ENCODE measurements around the gene PPIC. TPM values are rescaled to one million over a fixed set of nuclear protein-coding genes. Genes with fewer than 3 reads are reported as not detected.
A peak's percentile ranks its signal among the peaks of the same experiment; 100 is the strongest.

Gene PPIC
- total RNA-seq, 1 experiment from 2014 or later = 45.3 TPM

DNA sequence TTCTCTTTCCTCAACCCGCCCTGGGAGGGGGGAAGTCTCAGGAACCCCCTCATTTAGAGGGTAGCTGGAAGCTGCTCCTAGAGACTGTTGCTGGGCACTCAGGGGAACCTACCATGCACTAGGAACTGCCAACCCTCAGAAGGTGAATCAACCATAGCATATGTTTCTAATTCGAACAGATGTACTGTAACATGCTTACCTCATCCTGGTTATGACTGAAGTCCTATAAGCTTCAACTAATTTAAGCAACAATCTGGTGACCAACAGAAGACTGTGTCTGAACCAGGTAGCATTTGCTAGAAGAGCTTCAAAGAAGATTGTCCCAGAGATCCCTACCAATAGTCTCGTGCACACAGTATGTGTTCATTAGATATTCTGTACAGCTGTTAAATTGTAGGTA, 46.8 kb upstream of the PPIC start:
- TF ChIP-seq CTCF (IDR thresholded peaks at IDR 0.05; ENCODE audit: unreplicated experiment) = no peak
- no TSS peak for BruUV-seq (replicated peaks)
- H3K36me3 Mint-ChIP-seq (ENCODE audit: insufficient read depth, unreplicated experiment) = no peaks in the 10 kb centered on the region

GRCh38 chr5:123080215-123080614, 43.7 kb upstream of the PPIC start:
- intact Hi-C loops (cut with micrococcal nuclease) = no loop called here
- Mint-ChIP-seq H3K4me3 (ENCODE audit: unreplicated experiment) (no peak overlapping the region), H3K4me1 (ENCODE audit: insufficient read depth, unreplicated experiment) (no peaks in the 10 kb centered on the region), H3K27ac (ENCODE audit: low read depth, unreplicated experiment) (no peak overlapping the region), H3K9me3 (ENCODE audit: unreplicated experiment) (no peaks in the 10 kb centered on the region), H3K36me3 (ENCODE audit: insufficient read depth, unreplicated experiment) (no peaks in the 10 kb centered on the region), H3K27me3 (ENCODE audit: insufficient read depth, unreplicated experiment) (peaks cover 56% of the 10 kb centered on the region)
- peak; percentile 25 for DNase-seq (ENCODE audit: unreplicated experiment)
- POLR2A ChIA-PET = no interaction called here
- CTCF ChIA-PET = no interaction called here
- BruUV-seq (replicated peaks) = no TSS peak
- TF ChIP-seq CTCF (IDR thresholded peaks at IDR 0.05; ENCODE audit: unreplicated experiment) = no peak

More for the DNA sequence above, 46.8 kb upstream of the PPIC start:
- ChIA-PET POLR2A (interaction anchor here (0.6 kb wide), 1 partner anchor 198 kb away, joined by 3 read pairs; no protein-coding TSS in a partner anchor), CTCF (no interaction called here)
- intact Hi-C loops (cut with micrococcal nuclease) = no loop called here
- no peak for DNase-seq (ENCODE audit: unreplicated experiment)
- no peak overlapping the region for H3K4me3 Mint-ChIP-seq (ENCODE audit: unreplicated experiment)
- H3K4me1 Mint-ChIP-seq (ENCODE audit: insufficient read depth, unreplicated experiment) = no peaks in the 10 kb centered on the region
- peaks cover 81% of the 10 kb centered on the region for H3K27me3 Mint-ChIP-seq (ENCODE audit: insufficient read depth, unreplicated experiment)
- H3K9me3 Mint-ChIP-seq (ENCODE audit: unreplicated experiment) = no peaks in the 10 kb centered on the region
- no peak overlapping the region for H3K27ac Mint-ChIP-seq (ENCODE audit: low read depth, unreplicated experiment)

DNA sequence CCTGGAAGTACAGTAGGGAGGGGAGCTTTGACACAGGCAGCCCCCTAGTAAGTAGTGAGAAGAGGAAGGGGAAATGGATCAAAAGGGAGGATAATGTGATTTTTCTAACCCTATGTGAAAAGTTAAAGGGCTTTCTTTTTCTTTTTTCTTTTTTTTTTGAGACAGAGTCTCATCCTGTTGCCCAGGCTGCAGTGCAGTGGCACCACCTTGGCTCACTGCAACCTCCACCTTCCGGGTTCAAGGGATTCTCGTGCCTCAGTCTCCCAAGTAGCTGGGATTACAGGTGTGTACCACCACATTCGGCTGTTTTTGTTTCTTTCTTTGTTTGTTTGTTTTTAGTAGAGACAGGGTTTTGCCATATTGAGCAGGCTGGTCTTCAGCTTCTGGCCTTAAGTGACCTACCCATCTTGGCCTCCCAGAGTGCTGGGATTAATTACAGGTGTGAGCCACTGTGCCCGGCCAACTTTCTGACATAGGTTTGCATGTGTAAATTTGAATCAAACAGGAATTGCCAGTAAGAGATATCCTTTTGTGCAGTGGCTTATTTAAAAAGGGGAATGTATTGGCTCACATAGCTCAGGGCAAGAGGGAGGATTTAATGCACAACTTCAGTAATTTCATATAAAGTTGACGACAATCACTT, 39.1 kb upstream of the PPIC start:
- CTCF ChIA-PET = interaction anchor here (0.7 kb wide), 1 partner anchor 274 kb away, joined by 3 read pairs; no protein-coding TSS in a partner anchor
- no peaks in the 10 kb centered on the region for H3K36me3 Mint-ChIP-seq (ENCODE audit: insufficient read depth, unreplicated experiment)
- TF ChIP-seq CTCF (IDR thresholded peaks at IDR 0.05; ENCODE audit: unreplicated experiment) = no peak
- peaks cover 34% of the 10 kb centered on the region for H3K27me3 Mint-ChIP-seq (ENCODE audit: insufficient read depth, unreplicated experiment)
- no peak for DNase-seq (ENCODE audit: unreplicated experiment)
- H3K27ac Mint-ChIP-seq (ENCODE audit: low read depth, unreplicated experiment) = no peak overlapping the region
- no peak overlapping the region for H3K4me3 Mint-ChIP-seq (ENCODE audit: unreplicated experiment)
- no peaks in the 10 kb centered on the region for H3K9me3 Mint-ChIP-seq (ENCODE audit: unreplicated experiment)
- no TSS peak for BruUV-seq (replicated peaks)
- H3K4me1 Mint-ChIP-seq (ENCODE audit: insufficient read depth, unreplicated experiment) = no peaks in the 10 kb centered on the region
- intact Hi-C loops (cut with micrococcal nuclease) = no loop called here
- POLR2A ChIA-PET = interaction anchor here (0.9 kb wide), 1 partner anchor 13 kb away, joined by 3 read pairs; no protein-coding TSS in a partner anchor

DNA sequence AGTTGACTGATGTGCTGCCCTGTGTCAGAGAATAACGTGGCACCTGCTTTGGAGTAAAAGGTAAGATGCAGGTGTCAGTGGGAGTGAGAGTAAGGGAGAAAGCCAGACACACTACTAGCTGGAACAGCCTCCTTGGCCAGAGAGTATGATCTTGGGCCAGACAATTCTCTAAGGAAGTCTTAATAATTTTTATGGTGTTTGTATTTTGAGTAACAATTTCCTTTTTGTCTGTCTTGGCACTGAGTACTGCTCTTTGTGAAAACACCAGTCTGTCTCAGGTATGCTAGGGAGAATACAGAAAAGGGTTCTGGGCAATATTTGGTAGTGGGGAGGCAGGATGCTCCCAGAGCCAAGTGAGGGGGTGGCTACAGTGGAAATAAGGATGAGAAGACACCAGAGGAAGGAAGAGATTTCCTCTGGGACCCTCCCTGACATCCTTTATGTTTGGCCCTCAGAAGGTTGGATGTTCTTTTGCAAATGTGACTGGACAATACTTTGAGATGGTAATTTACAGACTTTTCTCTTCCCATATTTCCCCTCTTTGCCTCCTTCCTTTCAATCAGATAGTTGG, 31.9 kb upstream of the PPIC start:
- H3K9me3 Mint-ChIP-seq (ENCODE audit: unreplicated experiment) = no peaks in the 10 kb centered on the region

More for the DNA sequence above, 31.9 kb upstream of the PPIC start:
- no peak overlapping the region for H3K4me3 Mint-ChIP-seq (ENCODE audit: unreplicated experiment)
- H3K36me3 Mint-ChIP-seq (ENCODE audit: insufficient read depth, unreplicated experiment) = peaks cover 7% of the 10 kb centered on the region
- BruUV-seq (replicated peaks) = no TSS peak
- ChIA-PET POLR2A (interaction anchor here (0.6 to 1.2 kb wide), 2 partner anchors 31 to 45 kb away, joined by 4 to 5 read pairs; no protein-coding TSS in a partner anchor), CTCF (no interaction called here)
- intact Hi-C loops (cut with micrococcal nuclease) = no loop called here
- TF ChIP-seq CTCF (IDR thresholded peaks at IDR 0.05; ENCODE audit: unreplicated experiment) = no peak
- peaks cover 16% of the 10 kb centered on the region for H3K27me3 Mint-ChIP-seq (ENCODE audit: insufficient read depth, unreplicated experiment)
- H3K4me1 Mint-ChIP-seq (ENCODE audit: insufficient read depth, unreplicated experiment) = no peaks in the 10 kb centered on the region
- H3K27ac Mint-ChIP-seq (ENCODE audit: low read depth, unreplicated experiment) = no peak overlapping the region
- no peak for DNase-seq (ENCODE audit: unreplicated experiment)
